GM23338 (cell line): Measurements from ENCODE around the gene CCNY. TPM values are rescaled to one million over a fixed set of nuclear protein-coding genes. Genes with fewer than 3 reads are reported as not detected.

ENCODE experiments used
- ATAC-seq: fragments of 200-7000 bp; cut with Tn5 transposase; 3 replicates; pipeline ENCODE4 v1.9.1; 2020
- DNase-seq: peaks from one replicate; pipeline ENCODE4 v3.0.0-alpha.2; 2015; ENCODE audit warnings: low spot score
- H2AFZ ChIP-seq: fragments of 200-600 bp; sonication (generic); 2 replicates; pipeline ENCODE4 v1.8.0; 2016; ENCODE audit warnings: antibody characterized with exemption, mild to moderate bottlenecking, moderate library complexity
- H3F3A ChIP-seq: fragments of 200-600 bp; sonication (generic); replicated peaks from 2 replicates; pipeline ENCODE4 v1.8.0; 2017; ENCODE audit warnings: antibody characterized with exemption, mixed run types, low read depth
- H3K27ac ChIP-seq: fragments of 200-600 bp; sonication (generic); 2 replicates; pipeline ENCODE4 v1.6.1; 2016; ENCODE audit warnings: low read depth
- H3K27me3 ChIP-seq: fragments of 200-600 bp; sonication (generic); 2 replicates; pipeline ENCODE4 v1.8.0; 2016; ENCODE audit warnings: mild to moderate bottlenecking, mixed run types, moderate library complexity; ENCODE audit not compliant: insufficient read depth
- H3K36me3 ChIP-seq: fragments of 200-600 bp; sonication (generic); 2 replicates; pipeline ENCODE4 v1.8.0; 2016; ENCODE audit warnings: mild to moderate bottlenecking; ENCODE audit not compliant: insufficient read depth
- H3K4me1 ChIP-seq: fragments of 200-600 bp; sonication (generic); 2 replicates; pipeline ENCODE4 v1.8.0; 2016; ENCODE audit warnings: mild to moderate bottlenecking, moderate library complexity; ENCODE audit not compliant: insufficient read depth
- H3K4me2 ChIP-seq: fragments of 200-600 bp; sonication (generic); 2 replicates; pipeline ENCODE4 v1.7.1; 2017; ENCODE audit warnings: mixed run types
- H3K4me3 ChIP-seq: fragments of 200-600 bp; sonication (generic); 2 replicates; pipeline ENCODE4 v1.6.1; 2016; ENCODE audit warnings: mixed run types
- H3K79me2 ChIP-seq: fragments of 200-600 bp; sonication (generic); replicated peaks from 2 replicates; pipeline ENCODE4 v1.8.0; 2017; ENCODE audit warnings: mild to moderate bottlenecking; ENCODE audit not compliant: insufficient read depth
- H3K9me2 ChIP-seq: fragments of 200-600 bp; sonication (generic); 2 replicates; pipeline ENCODE4 v1.8.0; 2017; ENCODE audit not compliant: insufficient read depth
- H4K20me1 ChIP-seq: fragments of 200-600 bp; sonication (generic); replicated peaks from 2 replicates; pipeline ENCODE4 v1.8.0; 2017; ENCODE audit warnings: mild to moderate bottlenecking; ENCODE audit not compliant: insufficient read depth
- H3K27ac Mint-ChIP-seq: 2 replicates; pipeline ENCODE4 v1.8.0; 2020; ENCODE audit warnings: inconsistent platforms, mild to moderate bottlenecking, moderate library complexity, mixed read lengths
- H3K27me3 Mint-ChIP-seq: 3 replicates; pipeline ENCODE4 v1.8.0; 2022; ENCODE audit warnings: low read depth, mild to moderate bottlenecking, moderate library complexity, mixed read lengths, inconsistent platforms; ENCODE audit not compliant: insufficient read depth, poor library complexity
- H3K36me3 Mint-ChIP-seq: 3 replicates; pipeline ENCODE4 v1.8.0; 2021; ENCODE audit warnings: low read depth, mild to moderate bottlenecking, inconsistent platforms, moderate library complexity, mixed read lengths
- H3K4me1 Mint-ChIP-seq: 3 replicates; pipeline ENCODE4 v1.8.0; 2020; ENCODE audit warnings: mild to moderate bottlenecking, inconsistent platforms, mixed read lengths
- H3K4me3 Mint-ChIP-seq: 3 replicates; pipeline ENCODE4 v1.8.0; 2021; ENCODE audit warnings: moderate library complexity, mild to moderate bottlenecking, inconsistent platforms, mixed read lengths
- H3K9me3 Mint-ChIP-seq: 3 replicates; pipeline ENCODE4 v1.8.0; 2020; ENCODE audit warnings: moderate library complexity, mild to moderate bottlenecking, inconsistent platforms, mixed read lengths
- CREB1 ChIP-seq: fragments of 250-450 bp; sonication (Bioruptor Pico); IDR thresholded peaks from 2 replicates; pipeline ENCODE4 v1.5.0; 2020; ENCODE audit warnings: low read depth, mild to moderate bottlenecking, moderate library complexity
- JUNB ChIP-seq: IDR thresholded peaks from one replicate; pipeline ENCODE4 v1.6.1; 2016; ENCODE audit warnings: antibody characterized with exemption; ENCODE audit not compliant: unreplicated experiment
- NANOG ChIP-seq: IDR thresholded peaks from 2 replicates; pipeline ENCODE4 v1.6.1; 2016; ENCODE audit warnings: antibody characterized with exemption, borderline replicate concordance
- STAT1 ChIP-seq: IDR thresholded peaks from one replicate; pipeline ENCODE4 v1.6.1; 2016; ENCODE audit warnings: antibody characterized with exemption; ENCODE audit not compliant: unreplicated experiment
- ZNF331 ChIP-seq: fragments of 250-450 bp; sonication (Bioruptor Pico); IDR thresholded peaks from 2 replicates; pipeline ENCODE4 v1.5.0; 2020; ENCODE audit warnings: low read depth, mild to moderate bottlenecking, moderate library complexity
- polyA plus RNA-seq: library from polyadenylated mRNA; unstranded; fragments of >200 nt; fragmentation: Nextera tagmentation; extraction: Ambion mirVana; gene quantifications from 2 replicates; pipeline ENCODE4 v1.2.1, GENCODE V29; 2016
- total RNA-seq: library from RNA; depleted of rRNA; stranded (reverse); fragments of >200 nt; shearing (Covaris generic); gene quantifications from 2 replicates; pipeline ENCODE4 v1.2.3, GENCODE V29; 2014
- TF ChIP-seq, protein P1 (sequence below), 2 experiments: fragments of 200-600 bp in 1 of 2; sonication (generic) in 1 of 2; conservative IDR thresholded peaks; 2 replicates each; pipeline versions ENCODE4 v1.5.1 to v1.6.1; 2016 to 2017; ENCODE audit warnings: antibody characterized with exemption in 2 of 2, low read depth in 2 of 2, mild to moderate bottlenecking in 2 of 2, moderate library complexity in 1 of 2
- TF ChIP-seq, protein P2 (sequence below): fragments of 250-450 bp; sonication (Bioruptor Pico); IDR thresholded peaks from 2 replicates; pipeline ENCODE4 v1.5.0; 2020; ENCODE audit warnings: mild to moderate bottlenecking, moderate library complexity
- TF ChIP-seq, protein P3 (sequence below): IDR thresholded peaks from 2 replicates; pipeline ENCODE4 v1.6.1; 2016; ENCODE audit warnings: antibody characterized with exemption

Gene CCNY
- total and polyA plus RNA-seq, 2 experiments from 2014 or later = 14.2 to 29.0 TPM

DNA sequence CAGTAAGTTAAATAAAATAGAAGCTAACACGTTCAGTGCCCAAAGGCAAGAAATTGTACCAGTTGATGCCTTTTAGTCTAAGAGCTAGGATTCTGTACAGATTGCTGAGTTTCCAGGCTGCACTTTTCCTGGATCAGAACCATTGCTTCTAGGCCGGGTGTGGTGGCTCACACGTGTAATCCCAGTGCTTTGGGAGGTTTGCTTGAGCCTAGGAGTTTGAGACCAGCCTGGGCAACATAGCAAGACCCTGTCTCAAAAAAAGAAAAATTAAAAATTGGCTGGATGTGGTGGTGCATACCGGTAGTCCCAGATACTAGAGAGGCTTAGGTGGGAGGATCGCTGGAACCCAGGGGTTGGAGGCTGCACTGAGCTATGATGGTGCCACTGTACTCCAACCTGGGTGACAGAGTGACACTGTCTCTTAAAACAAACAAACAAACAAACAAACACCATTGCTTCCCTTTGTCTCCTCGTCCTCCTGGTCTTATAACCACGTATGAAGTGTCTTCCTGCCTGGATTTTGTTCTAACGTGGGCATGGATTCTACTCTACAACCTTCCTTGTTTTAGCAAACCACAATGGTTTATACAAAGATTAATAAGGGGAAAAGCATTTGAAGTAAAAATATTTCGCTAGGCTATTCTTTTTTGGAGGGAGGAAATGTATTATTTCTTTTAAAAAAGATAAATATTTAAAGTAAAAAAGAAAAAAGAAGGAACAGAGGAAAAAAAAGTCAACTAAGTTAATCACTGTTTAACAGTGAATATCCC, 9.7 kb upstream of the CCNY start:
- DNase-seq = no peak
- no peak overlapping the region for H3K4me3 ChIP-seq
- no peak overlapping the region for H3K27ac ChIP-seq
- peaks cover 20% of the 10 kb centered on the region for H3K4me1 Mint-ChIP-seq
- peaks cover 5% of the 10 kb centered on the region; the same call in 1 of the 2 replicates for H3K79me2 ChIP-seq
- H3K36me3 Mint-ChIP-seq = peaks cover 11% of the 10 kb centered on the region; the same call in 2 of the 3 replicates
- no peak overlapping the region for H3K4me2 ChIP-seq
- no peaks in the 10 kb centered on the region for H3K4me1 ChIP-seq
- H3K27me3 Mint-ChIP-seq = peaks cover 1% of the 10 kb centered on the region
- no peak overlapping the region for H2AFZ ChIP-seq
- TF ChIP-seq CREB1 (CRISPR knock-in tag) (no peak), NANOG (no peak), ZNF331 (CRISPR knock-in tag) (no peak), STAT1 (no peak), JUNB (no peak)
- TF ChIP-seq, protein P1, sequence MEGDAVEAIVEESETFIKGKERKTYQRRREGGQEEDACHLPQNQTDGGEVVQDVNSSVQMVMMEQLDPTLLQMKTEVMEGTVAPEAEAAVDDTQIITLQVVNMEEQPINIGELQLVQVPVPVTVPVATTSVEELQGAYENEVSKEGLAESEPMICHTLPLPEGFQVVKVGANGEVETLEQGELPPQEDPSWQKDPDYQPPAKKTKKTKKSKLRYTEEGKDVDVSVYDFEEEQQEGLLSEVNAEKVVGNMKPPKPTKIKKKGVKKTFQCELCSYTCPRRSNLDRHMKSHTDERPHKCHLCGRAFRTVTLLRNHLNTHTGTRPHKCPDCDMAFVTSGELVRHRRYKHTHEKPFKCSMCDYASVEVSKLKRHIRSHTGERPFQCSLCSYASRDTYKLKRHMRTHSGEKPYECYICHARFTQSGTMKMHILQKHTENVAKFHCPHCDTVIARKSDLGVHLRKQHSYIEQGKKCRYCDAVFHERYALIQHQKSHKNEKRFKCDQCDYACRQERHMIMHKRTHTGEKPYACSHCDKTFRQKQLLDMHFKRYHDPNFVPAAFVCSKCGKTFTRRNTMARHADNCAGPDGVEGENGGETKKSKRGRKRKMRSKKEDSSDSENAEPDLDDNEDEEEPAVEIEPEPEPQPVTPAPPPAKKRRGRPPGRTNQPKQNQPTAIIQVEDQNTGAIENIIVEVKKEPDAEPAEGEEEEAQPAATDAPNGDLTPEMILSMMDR (conservative IDR thresholded peaks at IDR 0.05; ENCODE audit: low read depth in 2 of 2) = no peak
- TF ChIP-seq, protein P2, sequence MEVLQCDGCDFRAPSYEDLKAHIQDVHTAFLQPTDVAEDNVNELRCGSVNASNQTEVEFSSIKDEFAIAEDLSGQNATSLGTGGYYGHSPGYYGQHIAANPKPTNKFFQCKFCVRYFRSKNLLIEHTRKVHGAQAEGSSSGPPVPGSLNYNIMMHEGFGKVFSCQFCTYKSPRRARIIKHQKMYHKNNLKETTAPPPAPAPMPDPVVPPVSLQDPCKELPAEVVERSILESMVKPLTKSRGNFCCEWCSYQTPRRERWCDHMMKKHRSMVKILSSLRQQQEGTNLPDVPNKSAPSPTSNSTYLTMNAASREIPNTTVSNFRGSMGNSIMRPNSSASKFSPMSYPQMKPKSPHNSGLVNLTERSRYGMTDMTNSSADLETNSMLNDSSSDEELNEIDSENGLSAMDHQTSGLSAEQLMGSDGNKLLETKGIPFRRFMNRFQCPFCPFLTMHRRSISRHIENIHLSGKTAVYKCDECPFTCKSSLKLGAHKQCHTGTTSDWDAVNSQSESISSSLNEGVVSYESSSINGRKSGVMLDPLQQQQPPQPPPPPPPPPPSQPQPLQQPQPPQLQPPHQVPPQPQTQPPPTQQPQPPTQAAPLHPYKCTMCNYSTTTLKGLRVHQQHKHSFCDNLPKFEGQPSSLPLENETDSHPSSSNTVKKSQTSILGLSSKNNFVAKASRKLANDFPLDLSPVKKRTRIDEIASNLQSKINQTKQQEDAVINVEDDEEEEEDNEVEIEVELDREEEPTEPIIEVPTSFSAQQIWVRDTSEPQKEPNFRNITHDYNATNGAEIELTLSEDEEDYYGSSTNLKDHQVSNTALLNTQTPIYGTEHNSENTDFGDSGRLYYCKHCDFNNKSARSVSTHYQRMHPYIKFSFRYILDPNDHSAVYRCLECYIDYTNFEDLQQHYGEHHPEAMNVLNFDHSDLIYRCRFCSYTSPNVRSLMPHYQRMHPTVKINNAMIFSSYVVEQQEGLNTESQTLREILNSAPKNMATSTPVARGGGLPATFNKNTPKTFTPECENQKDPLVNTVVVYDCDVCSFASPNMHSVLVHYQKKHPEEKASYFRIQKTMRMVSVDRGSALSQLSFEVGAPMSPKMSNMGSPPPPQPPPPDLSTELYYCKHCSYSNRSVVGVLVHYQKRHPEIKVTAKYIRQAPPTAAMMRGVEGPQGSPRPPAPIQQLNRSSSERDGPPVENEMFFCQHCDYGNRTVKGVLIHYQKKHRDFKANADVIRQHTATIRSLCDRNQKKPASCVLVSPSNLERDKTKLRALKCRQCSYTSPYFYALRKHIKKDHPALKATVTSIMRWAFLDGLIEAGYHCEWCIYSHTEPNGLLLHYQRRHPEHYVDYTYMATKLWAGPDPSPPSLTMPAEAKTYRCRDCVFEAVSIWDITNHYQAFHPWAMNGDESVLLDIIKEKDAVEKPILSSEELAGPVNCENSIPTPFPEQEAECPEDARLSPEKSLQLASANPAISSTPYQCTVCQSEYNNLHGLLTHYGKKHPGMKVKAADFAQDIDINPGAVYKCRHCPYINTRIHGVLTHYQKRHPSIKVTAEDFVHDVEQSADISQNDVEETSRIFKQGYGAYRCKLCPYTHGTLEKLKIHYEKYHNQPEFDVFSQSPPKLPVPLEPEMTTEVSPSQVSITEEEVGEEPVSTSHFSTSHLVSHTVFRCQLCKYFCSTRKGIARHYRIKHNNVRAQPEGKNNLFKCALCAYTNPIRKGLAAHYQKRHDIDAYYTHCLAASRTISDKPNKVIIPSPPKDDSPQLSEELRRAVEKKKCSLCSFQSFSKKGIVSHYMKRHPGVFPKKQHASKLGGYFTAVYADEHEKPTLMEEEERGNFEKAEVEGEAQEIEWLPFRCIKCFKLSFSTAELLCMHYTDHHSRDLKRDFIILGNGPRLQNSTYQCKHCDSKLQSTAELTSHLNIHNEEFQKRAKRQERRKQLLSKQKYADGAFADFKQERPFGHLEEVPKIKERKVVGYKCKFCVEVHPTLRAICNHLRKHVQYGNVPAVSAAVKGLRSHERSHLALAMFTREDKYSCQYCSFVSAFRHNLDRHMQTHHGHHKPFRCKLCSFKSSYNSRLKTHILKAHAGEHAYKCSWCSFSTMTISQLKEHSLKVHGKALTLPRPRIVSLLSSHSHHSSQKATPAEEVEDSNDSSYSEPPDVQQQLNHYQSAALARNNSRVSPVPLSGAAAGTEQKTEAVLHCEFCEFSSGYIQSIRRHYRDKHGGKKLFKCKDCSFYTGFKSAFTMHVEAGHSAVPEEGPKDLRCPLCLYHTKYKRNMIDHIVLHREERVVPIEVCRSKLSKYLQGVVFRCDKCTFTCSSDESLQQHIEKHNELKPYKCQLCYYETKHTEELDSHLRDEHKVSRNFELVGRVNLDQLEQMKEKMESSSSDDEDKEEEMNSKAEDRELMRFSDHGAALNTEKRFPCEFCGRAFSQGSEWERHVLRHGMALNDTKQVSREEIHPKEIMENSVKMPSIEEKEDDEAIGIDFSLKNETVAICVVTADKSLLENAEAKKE = no peak
- TF ChIP-seq, protein P3, sequence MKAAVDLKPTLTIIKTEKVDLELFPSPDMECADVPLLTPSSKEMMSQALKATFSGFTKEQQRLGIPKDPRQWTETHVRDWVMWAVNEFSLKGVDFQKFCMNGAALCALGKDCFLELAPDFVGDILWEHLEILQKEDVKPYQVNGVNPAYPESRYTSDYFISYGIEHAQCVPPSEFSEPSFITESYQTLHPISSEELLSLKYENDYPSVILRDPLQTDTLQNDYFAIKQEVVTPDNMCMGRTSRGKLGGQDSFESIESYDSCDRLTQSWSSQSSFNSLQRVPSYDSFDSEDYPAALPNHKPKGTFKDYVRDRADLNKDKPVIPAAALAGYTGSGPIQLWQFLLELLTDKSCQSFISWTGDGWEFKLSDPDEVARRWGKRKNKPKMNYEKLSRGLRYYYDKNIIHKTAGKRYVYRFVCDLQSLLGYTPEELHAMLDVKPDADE = no peak
- no peak for ATAC-seq
- H3F3A ChIP-seq = no peaks in the 10 kb centered on the region
- H3K27ac Mint-ChIP-seq = no peak overlapping the region
- H3K9me3 Mint-ChIP-seq = no peaks in the 10 kb centered on the region
- H4K20me1 ChIP-seq = no peaks in the 10 kb centered on the region; the same call in 1 of the 2 replicates
- H3K36me3 ChIP-seq = no peaks in the 10 kb centered on the region
- H3K27me3 ChIP-seq = no peaks in the 10 kb centered on the region
- H3K9me2 ChIP-seq = no peaks in the 10 kb centered on the region
- H3K4me3 Mint-ChIP-seq = no peak overlapping the region
